WTC11 (cell line): ENCODE measurements around the gene PAPLN.

ENCODE experiments used
- FOXP4 ChIP-seq: sonication (generic); formaldehyde crosslinking; IDR thresholded peaks from 2 replicates; pipeline ENCODE4 v1.8.0; 2022; ENCODE audit warnings: mild to moderate bottlenecking, missing genetic modification reagents
- TF ChIP-seq, protein P1 (sequence below): fragments of 200-600 bp; IDR thresholded peaks from 2 replicates; pipeline ENCODE4 v1.8.0; 2022; ENCODE audit warnings: antibody characterized with exemption

GRCh38 chr14:73243748-73244147, 6.4 kb downstream of the PAPLN start:
- TF ChIP-seq, protein P1, sequence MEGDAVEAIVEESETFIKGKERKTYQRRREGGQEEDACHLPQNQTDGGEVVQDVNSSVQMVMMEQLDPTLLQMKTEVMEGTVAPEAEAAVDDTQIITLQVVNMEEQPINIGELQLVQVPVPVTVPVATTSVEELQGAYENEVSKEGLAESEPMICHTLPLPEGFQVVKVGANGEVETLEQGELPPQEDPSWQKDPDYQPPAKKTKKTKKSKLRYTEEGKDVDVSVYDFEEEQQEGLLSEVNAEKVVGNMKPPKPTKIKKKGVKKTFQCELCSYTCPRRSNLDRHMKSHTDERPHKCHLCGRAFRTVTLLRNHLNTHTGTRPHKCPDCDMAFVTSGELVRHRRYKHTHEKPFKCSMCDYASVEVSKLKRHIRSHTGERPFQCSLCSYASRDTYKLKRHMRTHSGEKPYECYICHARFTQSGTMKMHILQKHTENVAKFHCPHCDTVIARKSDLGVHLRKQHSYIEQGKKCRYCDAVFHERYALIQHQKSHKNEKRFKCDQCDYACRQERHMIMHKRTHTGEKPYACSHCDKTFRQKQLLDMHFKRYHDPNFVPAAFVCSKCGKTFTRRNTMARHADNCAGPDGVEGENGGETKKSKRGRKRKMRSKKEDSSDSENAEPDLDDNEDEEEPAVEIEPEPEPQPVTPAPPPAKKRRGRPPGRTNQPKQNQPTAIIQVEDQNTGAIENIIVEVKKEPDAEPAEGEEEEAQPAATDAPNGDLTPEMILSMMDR: no peak
- TF ChIP-seq FOXP4 (CRISPR knock-in tag): no peak
